NCI-H1048 (cell line): ENCODE measurements around the gene LRRC30.

ENCODE experiments used
- DNase-seq: peaks from one replicate; lab custom pipeline; 2025; lab: John Stamatoyannopoulos, UW

LRRC30 gene

GRCh38 chr18:7237673-7238272, 6.9 kb downstream of the LRRC30 start:
- DNase-seq: no peak

GRCh38 chr18:7242926-7243325, 12.0 kb downstream of the LRRC30 start:
- DNase-seq: no peak

DNA sequence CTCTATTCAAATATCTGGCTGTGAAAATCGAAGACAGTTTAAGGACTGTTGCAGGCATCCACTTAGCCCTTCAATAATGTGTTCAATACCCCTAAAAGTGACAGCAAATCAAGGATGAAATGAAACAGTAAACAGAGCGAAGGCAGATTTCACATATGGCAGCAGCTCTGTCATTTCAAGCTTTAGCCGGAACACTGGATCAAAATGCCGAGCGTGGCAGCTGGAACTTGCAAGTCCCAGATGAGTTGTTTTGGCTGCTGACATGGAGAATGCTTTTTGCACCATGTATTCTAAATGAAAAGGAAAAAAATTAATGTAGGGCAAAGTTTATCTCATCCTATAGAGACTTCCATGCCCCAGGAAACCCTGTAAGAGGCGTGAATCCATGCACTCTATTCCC, 18.0 kb downstream of the LRRC30 start:
- DNase-seq: no peak

GRCh38 chr18:7254163-7254562, 23.3 kb downstream of the LRRC30 start:
- no peak for DNase-seq

- no peak for DNase-seq
These were observed 24.2 kb downstream of the LRRC30 start for GRCh38 chr18:7255054-7255453.

DNA sequence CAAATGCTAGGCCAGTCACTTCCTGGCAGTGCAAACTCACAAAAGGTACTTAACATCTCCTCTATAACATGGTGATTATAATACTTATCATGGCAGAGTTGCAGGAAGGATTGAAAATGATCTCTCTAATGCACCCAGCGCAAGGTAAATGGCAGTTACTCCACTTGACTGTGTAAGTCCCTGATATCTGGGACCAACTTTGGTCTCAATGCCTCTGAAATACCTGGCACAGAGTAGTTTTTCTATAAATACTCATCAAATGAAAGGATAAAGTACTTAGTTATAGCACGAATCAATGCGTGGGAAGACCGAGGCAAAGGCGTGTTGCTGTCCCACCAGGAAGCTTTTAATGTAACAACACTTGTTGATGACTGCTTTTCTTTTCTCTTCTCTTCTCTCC, 24.8 kb downstream of the LRRC30 start:
- no peak for DNase-seq

- DNase-seq: no peak
These were observed 25.9 kb downstream of the LRRC30 start for GRCh38 chr18:7256618-7257425.

DNA sequence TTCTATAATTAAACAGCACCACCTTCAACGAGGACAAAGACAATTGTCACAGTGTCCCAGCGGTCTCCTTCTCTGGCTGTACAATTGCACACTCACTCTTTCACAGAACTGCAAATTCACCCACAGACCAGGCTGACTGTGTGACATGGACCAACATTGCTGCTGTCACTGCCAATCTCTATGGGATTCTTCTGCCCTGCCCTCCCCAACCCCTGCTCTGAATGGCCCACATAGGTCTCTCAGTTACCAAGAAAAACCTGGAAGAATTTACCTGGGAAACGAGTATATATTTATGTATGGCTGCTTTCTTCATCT, 26.5 kb downstream of the LRRC30 start:
- no peak for DNase-seq

- no peak for DNase-seq
These were observed 28.6 kb downstream of the LRRC30 start for GRCh38 chr18:7259475-7259874.

DNA sequence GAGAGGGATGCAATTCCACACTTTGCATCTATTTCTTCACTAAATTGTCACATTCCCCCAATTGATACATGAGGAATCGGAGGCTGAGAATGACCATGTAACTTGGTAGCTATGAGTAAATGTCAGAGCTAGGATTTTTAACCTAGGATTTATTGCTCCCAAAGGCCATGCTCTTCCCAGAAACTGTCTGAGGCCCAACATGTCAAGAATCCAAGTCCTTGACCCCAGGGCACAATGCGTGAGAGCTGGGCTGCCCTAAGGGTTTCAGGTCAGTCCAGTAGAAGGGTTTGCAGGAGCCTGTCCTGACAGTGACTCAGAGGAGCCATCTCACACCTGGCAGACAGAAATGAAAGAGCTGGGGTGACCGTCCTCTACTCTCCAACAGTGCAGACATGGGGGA, 30.3 kb downstream of the LRRC30 start:
- DNase-seq: no peak

DNA sequence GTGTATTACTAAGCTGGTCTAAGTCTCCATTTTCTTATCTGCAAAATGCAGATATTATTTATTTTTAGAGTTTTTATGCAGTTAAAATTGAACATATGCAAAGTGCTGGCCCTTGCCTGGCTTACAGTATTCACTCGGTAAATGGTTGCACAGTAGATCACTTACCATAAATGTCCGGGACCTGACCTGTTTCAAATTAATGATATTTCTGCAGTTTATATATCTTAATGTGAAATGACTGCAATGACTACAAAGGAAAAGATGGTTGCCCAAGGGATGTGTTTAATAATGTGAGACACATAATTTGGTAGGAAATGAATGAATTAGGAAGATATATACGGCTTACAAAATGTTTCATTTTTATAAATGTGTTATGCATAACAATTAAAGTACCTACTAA, 37.1 kb downstream of the LRRC30 start:
- no peak for DNase-seq

- no peak for DNase-seq
These were observed 39.1 kb downstream of the LRRC30 start for GRCh38 chr18:7269942-7270341.

GRCh38 chr18:7272311-7273049, 41.6 kb downstream of the LRRC30 start:
- no peak for DNase-seq

DNA sequence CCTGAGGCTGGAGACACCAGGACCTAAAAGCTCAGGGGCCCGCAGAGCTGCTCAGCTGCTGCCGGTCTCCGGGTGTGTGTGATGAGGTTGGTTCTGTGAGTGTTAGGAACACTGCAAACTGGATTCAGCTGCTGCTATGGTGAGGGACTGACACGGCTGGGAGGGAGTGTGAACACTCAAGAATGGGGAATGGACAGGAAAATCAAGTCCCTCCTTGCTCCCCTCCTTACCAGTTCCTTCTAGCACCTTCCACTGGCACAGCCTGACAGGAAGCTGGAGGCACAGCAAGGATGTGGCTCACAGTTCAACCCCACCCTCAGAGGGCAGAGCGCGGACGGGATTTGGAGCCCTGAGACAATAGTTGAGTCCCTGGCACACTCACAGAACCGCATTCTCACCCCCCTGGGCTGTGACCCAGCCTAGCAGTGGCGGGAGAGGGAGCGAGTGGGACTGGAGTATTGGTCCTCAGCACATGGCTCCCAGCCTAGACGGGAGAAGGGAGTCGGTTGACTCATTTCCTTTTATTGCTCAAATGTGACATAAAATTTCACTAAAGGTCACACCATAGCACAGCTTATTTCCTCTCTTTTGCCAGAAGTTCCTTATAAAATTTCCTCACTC, 42.5 kb downstream of the LRRC30 start:
- DNase-seq: no peak

DNA sequence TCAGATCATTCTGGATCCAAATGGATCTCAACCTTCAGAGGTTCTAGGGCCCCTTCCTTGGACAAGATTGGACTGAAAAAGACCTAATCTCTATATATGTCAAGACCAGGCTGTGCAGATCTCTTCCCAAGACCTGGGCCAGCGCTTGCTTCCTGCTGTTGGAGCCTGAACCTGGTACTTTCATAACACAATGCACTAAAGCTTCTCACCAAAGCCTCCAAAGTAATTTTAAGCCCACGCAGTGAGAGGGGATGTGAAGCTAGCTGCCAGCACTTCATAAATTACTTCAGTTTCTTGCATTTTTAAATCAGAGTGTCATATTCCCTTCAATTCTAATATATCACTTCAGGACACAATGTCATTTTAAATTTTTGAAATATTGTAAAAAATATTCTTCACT, 50.7 kb downstream of the LRRC30 start:
- no peak for DNase-seq
